T-helper 1 cell treated with Interleukin-12 subunit alpha and Interleukin-12 subunit beta and Interleukin-4 antibody, amounts not matched to agents 30 μg/mL and 1 μg/mL, for 36 hours (primary cell): ENCODE data around the gene APOL1.
"Not testable (repeated sequence)": the region's sequence is repeated elsewhere in the genome, so short reads cannot be mapped to it uniquely, and the experiment has no call there.

ENCODE experiments used
- H3K27ac Mint-ChIP-seq: one replicate; pipeline ENCODE4 v1.8.0; 2021; ENCODE audit warnings: mild to moderate bottlenecking, mixed read lengths
- H3K27me3 Mint-ChIP-seq: one replicate; pipeline ENCODE4 v1.8.0; 2021; ENCODE audit warnings: low read depth, mixed read lengths
- H3K36me3 Mint-ChIP-seq: one replicate; pipeline ENCODE4 v1.8.0; 2021; ENCODE audit warnings: low read depth, mixed read lengths
- H3K4me1 Mint-ChIP-seq: one replicate; pipeline ENCODE4 v1.8.0; 2021; ENCODE audit warnings: low read depth, mixed read lengths
- H3K4me3 Mint-ChIP-seq: one replicate; pipeline ENCODE4 v1.8.0; 2021; ENCODE audit warnings: mild to moderate bottlenecking, moderate library complexity, mixed read lengths
- H3K9me3 Mint-ChIP-seq: one replicate; pipeline ENCODE4 v1.8.0; 2021; ENCODE audit warnings: mixed read lengths

APOL1 gene

GRCh38 chr22:36252754-36253522 is at the start of gene APOL1:
Gene APOL1 (plus strand): TSS chr22:36253133. CDS start chr22:36254956, 1,823 bp downstream.
- Mint-ChIP-seq H3K4me1 (peaks cover 45% of the 10 kb centered on the region), H3K36me3 (peaks cover 24% of the 10 kb centered on the region), H3K27me3 (no peaks in the 10 kb centered on the region), H3K9me3 (peaks cover 10% of the 10 kb centered on the region), H3K27ac (peak within 1 kb of the TSS; percentile 94), H3K4me3 (peak within 1 kb of the TSS; percentile 94)

GRCh38 chr22:36203441-36203840 is 49.5 kb upstream of the APOL1 start:
- not testable (repeated sequence) for H3K4me1 Mint-ChIP-seq, H3K36me3 Mint-ChIP-seq, H3K9me3 Mint-ChIP-seq, H3K27ac Mint-ChIP-seq, H3K4me3 Mint-ChIP-seq, H3K27me3 Mint-ChIP-seq

- Mint-ChIP-seq H3K36me3 (no peaks in the 10 kb centered on the region), H3K4me1 (peaks cover 3% of the 10 kb centered on the region), H3K27ac (peak overlapping the region; percentile 8), H3K9me3 (peaks cover 2% of the 10 kb centered on the region), H3K27me3 (peaks cover 9% of the 10 kb centered on the region), H3K4me3 (peak overlapping the region; percentile 4)
These were observed 48.8 kb upstream of the APOL1 start for GRCh38 chr22:36204001-36204631.

- H3K4me3 Mint-ChIP-seq, result peak overlapping the region; percentile 4
- H3K9me3 Mint-ChIP-seq, result peaks cover 6% of the 10 kb centered on the region
- H3K27me3 Mint-ChIP-seq, result peaks cover 12% of the 10 kb centered on the region
- H3K36me3 Mint-ChIP-seq, result no peaks in the 10 kb centered on the region
- peak overlapping the region; percentile 9 for H3K27ac Mint-ChIP-seq
- H3K4me1 Mint-ChIP-seq, result peaks cover 3% of the 10 kb centered on the region
These were observed 48.3 kb upstream of the APOL1 start for GRCh38 chr22:36204632-36205015.

GRCh38 chr22:36205573-36205972 is 47.4 kb upstream of the APOL1 start:
- H3K9me3 Mint-ChIP-seq, H3K4me1 Mint-ChIP-seq, H3K36me3 Mint-ChIP-seq, H3K27ac Mint-ChIP-seq, H3K4me3 Mint-ChIP-seq: not testable (repeated sequence)
- H3K27me3 Mint-ChIP-seq, result peaks cover 21% of the 10 kb centered on the region

GRCh38 chr22:36206255-36206654 is 46.7 kb upstream of the APOL1 start:
- H3K4me1 Mint-ChIP-seq, result peaks cover 6% of the 10 kb centered on the region
- H3K4me3 Mint-ChIP-seq, result no peak overlapping the region
- H3K36me3 Mint-ChIP-seq, result no peaks in the 10 kb centered on the region
- H3K9me3 Mint-ChIP-seq, result peaks cover 6% of the 10 kb centered on the region
- H3K27ac Mint-ChIP-seq, result no peak overlapping the region
- peaks cover 28% of the 10 kb centered on the region for H3K27me3 Mint-ChIP-seq

- no peak overlapping the region for H3K27ac Mint-ChIP-seq
- no peaks in the 10 kb centered on the region for H3K36me3 Mint-ChIP-seq
- H3K27me3 Mint-ChIP-seq, result peaks cover 44% of the 10 kb centered on the region
- peaks cover 6% of the 10 kb centered on the region for H3K9me3 Mint-ChIP-seq
- no peak overlapping the region for H3K4me3 Mint-ChIP-seq
- peaks cover 6% of the 10 kb centered on the region for H3K4me1 Mint-ChIP-seq
These were observed 44.7 kb upstream of the APOL1 start for GRCh38 chr22:36208162-36208765.

- Mint-ChIP-seq H3K36me3 (no peaks in the 10 kb centered on the region), H3K27me3 (peaks cover 47% of the 10 kb centered on the region), H3K27ac (no peak overlapping the region), H3K9me3 (peaks cover 6% of the 10 kb centered on the region), H3K4me1 (peaks cover 6% of the 10 kb centered on the region), H3K4me3 (no peak overlapping the region)
These were observed 44.0 kb upstream of the APOL1 start for GRCh38 chr22:36208914-36209313.

- H3K36me3 Mint-ChIP-seq, H3K27ac Mint-ChIP-seq, H3K4me3 Mint-ChIP-seq, H3K9me3 Mint-ChIP-seq, H3K4me1 Mint-ChIP-seq: not testable (repeated sequence)
- H3K27me3 Mint-ChIP-seq, result peaks cover 53% of the 10 kb centered on the region
These were observed 43.4 kb upstream of the APOL1 start for GRCh38 chr22:36209488-36209908.

GRCh38 chr22:36210224-36210623 is 42.7 kb upstream of the APOL1 start:
- Mint-ChIP-seq H3K36me3 (no peaks in the 10 kb centered on the region), H3K4me3 (no peak overlapping the region), H3K4me1 (peaks cover 3% of the 10 kb centered on the region), H3K27ac (no peak overlapping the region), H3K9me3 (peaks cover 6% of the 10 kb centered on the region), H3K27me3 (peaks cover 61% of the 10 kb centered on the region)

- peaks cover 72% of the 10 kb centered on the region for H3K27me3 Mint-ChIP-seq
- peaks cover 6% of the 10 kb centered on the region for H3K9me3 Mint-ChIP-seq
- no peaks in the 10 kb centered on the region for H3K36me3 Mint-ChIP-seq
- H3K4me1 Mint-ChIP-seq, result peaks cover 3% of the 10 kb centered on the region
- H3K4me3 Mint-ChIP-seq, result no peak overlapping the region
- H3K27ac Mint-ChIP-seq, result no peak overlapping the region
These were observed 41.6 kb upstream of the APOL1 start for GRCh38 chr22:36211237-36211861.

- no peak overlapping the region for H3K4me3 Mint-ChIP-seq
- no peak overlapping the region for H3K27ac Mint-ChIP-seq
- H3K9me3 Mint-ChIP-seq, result peaks cover 6% of the 10 kb centered on the region
- peaks cover 3% of the 10 kb centered on the region for H3K4me1 Mint-ChIP-seq
- H3K27me3 Mint-ChIP-seq, result peaks cover 84% of the 10 kb centered on the region
- H3K36me3 Mint-ChIP-seq, result no peaks in the 10 kb centered on the region
These were observed 40.0 kb upstream of the APOL1 start for GRCh38 chr22:36212901-36213300.

GRCh38 chr22:36213586-36213985 is 39.3 kb upstream of the APOL1 start:
- Mint-ChIP-seq H3K36me3 (no peaks in the 10 kb centered on the region), H3K27me3 (peaks cover 88% of the 10 kb centered on the region), H3K4me1 (peaks cover 3% of the 10 kb centered on the region), H3K4me3 (no peak overlapping the region), H3K9me3 (peaks cover 6% of the 10 kb centered on the region), H3K27ac (no peak overlapping the region)

GRCh38 chr22:36215981-36216380 is 37.0 kb upstream of the APOL1 start:
- H3K4me1 Mint-ChIP-seq, result peaks cover 3% of the 10 kb centered on the region

More at GRCh38 chr22:36215981-36216380, 37.0 kb upstream of the APOL1 start:
- Mint-ChIP-seq H3K4me3 (no peak overlapping the region), H3K27me3 (peaks cover 88% of the 10 kb centered on the region), H3K27ac (no peak overlapping the region), H3K36me3 (no peaks in the 10 kb centered on the region), H3K9me3 (no peaks in the 10 kb centered on the region)
